Measurements from ENCODE around the gene FAM181B.
A peak's percentile ranks its signal among the peaks of the same experiment; 100 is the strongest.

The FAM181B gene

DNA sequence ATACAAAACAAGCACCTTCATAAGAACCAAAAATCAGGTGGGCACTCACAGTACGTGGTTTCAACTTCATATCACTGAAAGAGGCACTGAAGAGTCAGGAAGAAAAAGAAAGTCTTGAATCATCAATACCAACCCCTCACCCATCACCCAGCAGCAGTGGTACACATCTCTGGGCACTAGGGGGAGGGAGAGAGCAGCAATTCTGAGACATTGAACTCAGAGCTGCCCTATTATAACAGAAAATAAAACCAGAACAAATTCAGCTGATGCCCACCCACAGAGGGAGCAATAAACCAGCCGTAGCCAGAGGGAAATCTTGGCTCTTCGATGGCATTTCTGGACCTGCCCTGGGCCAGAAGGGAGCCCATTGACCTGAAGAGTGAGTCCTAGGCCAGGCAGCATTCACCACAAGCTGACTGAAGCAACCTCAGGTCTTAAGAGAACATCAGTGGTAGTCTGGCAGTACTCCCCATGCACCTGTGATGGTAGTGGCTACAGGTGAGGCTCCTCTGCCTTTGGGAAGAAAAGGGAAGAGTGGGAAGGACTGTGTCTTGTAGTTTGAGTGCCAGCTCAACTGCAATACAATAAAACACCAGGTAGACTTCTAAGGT, 42.2 kb upstream of the FAM181B start:
- Histone ChIP-seq H4K20me1 (ENCODE audit: insufficient read depth, low read length) (no peaks in the 10 kb centered on the region), H3K79me2 (ENCODE audit: low read length) (no peaks in the 10 kb centered on the region), H3K9me3 (ENCODE audit: insufficient read depth, low read length) (0 out of 2 replicates have a peak, but pooled peaks cover 3% of the 10 kb centered on the region), H3K4me2 (ENCODE audit: low read length) (peak overlapping the region; percentile 49), H3K4me1 (ENCODE audit: low read length) (no peaks in the 10 kb centered on the region), H3K36me3 (replicated peaks; ENCODE audit: low read depth, low read length) (no peaks in the 10 kb centered on the region), H2AFZ (ENCODE audit: low read depth, low read length) (peak overlapping the region; percentile 83), H3K4me3 (ENCODE audit: low read length) (peak overlapping the region; percentile 52), H3K27me3 (ENCODE audit: low read depth, low read length) (no peaks in the 10 kb centered on the region), H3K9ac (ENCODE audit: low read length) (no peak overlapping the region), H3K27ac (ENCODE audit: low read length) (no peak overlapping the region)
- TF ChIP-seq, protein P1, sequence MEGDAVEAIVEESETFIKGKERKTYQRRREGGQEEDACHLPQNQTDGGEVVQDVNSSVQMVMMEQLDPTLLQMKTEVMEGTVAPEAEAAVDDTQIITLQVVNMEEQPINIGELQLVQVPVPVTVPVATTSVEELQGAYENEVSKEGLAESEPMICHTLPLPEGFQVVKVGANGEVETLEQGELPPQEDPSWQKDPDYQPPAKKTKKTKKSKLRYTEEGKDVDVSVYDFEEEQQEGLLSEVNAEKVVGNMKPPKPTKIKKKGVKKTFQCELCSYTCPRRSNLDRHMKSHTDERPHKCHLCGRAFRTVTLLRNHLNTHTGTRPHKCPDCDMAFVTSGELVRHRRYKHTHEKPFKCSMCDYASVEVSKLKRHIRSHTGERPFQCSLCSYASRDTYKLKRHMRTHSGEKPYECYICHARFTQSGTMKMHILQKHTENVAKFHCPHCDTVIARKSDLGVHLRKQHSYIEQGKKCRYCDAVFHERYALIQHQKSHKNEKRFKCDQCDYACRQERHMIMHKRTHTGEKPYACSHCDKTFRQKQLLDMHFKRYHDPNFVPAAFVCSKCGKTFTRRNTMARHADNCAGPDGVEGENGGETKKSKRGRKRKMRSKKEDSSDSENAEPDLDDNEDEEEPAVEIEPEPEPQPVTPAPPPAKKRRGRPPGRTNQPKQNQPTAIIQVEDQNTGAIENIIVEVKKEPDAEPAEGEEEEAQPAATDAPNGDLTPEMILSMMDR (IDR thresholded peaks at IDR 0.05; ENCODE audit: low read depth, low read length) = peak; percentile 90
- no peak for TF ChIP-seq EZH2phosphoT487 (IDR thresholded peaks at IDR 0.05; ENCODE audit: low read depth)

DNA sequence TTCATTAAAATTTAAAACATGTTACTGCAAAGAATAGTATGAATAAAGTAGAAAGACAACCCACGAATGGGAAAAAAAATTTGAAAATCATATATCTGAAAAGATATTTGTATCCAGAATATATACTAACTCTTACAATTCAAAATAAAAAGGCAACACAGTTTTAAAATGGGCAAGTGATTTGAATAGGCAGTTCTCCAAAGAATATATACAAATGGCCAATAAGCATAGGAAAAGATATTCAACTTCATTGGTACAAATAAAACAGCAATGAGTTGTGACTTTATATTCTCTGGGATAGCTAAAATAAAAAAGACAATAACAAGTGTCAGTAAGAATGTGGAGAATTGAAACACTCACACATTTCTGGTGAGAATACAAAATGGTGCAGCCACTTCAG, 41.6 kb upstream of the FAM181B start:
- peak overlapping the region; percentile 83 for H2AFZ ChIP-seq (ENCODE audit: low read depth, low read length)
- H4K20me1 ChIP-seq (ENCODE audit: insufficient read depth, low read length) = no peaks in the 10 kb centered on the region
- H3K9me3 ChIP-seq (ENCODE audit: insufficient read depth, low read length) = 0 out of 2 replicates have a peak, but pooled peaks cover 3% of the 10 kb centered on the region
- H3K4me1 ChIP-seq (ENCODE audit: low read length) = no peaks in the 10 kb centered on the region
- TF ChIP-seq EZH2phosphoT487 (IDR thresholded peaks at IDR 0.05; ENCODE audit: low read depth) = no peak
- TF ChIP-seq, protein P1 (IDR thresholded peaks at IDR 0.05; ENCODE audit: low read depth, low read length) = no peak
- no peaks in the 10 kb centered on the region for H3K36me3 ChIP-seq (replicated peaks; ENCODE audit: low read depth, low read length)
- H3K27me3 ChIP-seq (ENCODE audit: low read depth, low read length) = no peaks in the 10 kb centered on the region
- H3K4me3 ChIP-seq (ENCODE audit: low read length) = peak overlapping the region; percentile 52
- no peaks in the 10 kb centered on the region for H3K79me2 ChIP-seq (ENCODE audit: low read length)
- no peak overlapping the region for H3K9ac ChIP-seq (ENCODE audit: low read length)
- H3K4me2 ChIP-seq (ENCODE audit: low read length) = peak overlapping the region; percentile 49
- no peak overlapping the region for H3K27ac ChIP-seq (ENCODE audit: low read length)

DNA sequence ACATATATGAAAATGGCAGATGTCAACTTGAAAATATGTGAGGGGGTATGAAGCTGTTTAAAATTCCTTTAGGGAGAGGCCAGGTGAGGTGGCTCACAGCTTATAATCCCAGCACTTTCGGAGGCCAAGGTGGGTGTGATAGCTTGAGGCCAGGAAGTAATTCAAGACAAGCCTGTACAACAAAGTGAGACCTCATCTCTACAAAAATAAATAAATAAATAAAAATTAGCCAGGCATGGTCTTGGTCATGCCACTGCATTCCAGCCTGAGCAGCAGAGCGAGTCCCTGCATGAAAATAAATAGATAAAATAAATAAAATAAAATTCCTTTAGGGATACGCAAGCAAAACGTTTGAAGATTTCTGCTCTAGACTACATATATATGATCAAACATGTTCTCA, 38.1 kb upstream of the FAM181B start:
- Histone ChIP-seq H4K20me1 (ENCODE audit: insufficient read depth, low read length) (no peaks in the 10 kb centered on the region), H3K9ac (ENCODE audit: low read length) (no peak overlapping the region), H3K4me2 (ENCODE audit: low read length) (no peak overlapping the region), H3K9me3 (ENCODE audit: insufficient read depth, low read length) (0 out of 2 replicates have a peak, but pooled peaks cover 3% of the 10 kb centered on the region), H3K79me2 (ENCODE audit: low read length) (no peaks in the 10 kb centered on the region), H3K36me3 (replicated peaks; ENCODE audit: low read depth, low read length) (no peaks in the 10 kb centered on the region), H3K4me1 (ENCODE audit: low read length) (no peaks in the 10 kb centered on the region), H2AFZ (ENCODE audit: low read depth, low read length) (no peak overlapping the region), H3K27ac (ENCODE audit: low read length) (no peak overlapping the region), H3K4me3 (ENCODE audit: low read length) (no peak overlapping the region), H3K27me3 (ENCODE audit: low read depth, low read length) (no peaks in the 10 kb centered on the region)
- TF ChIP-seq EZH2phosphoT487 (IDR thresholded peaks at IDR 0.05; ENCODE audit: low read depth) = no peak
- TF ChIP-seq, protein P1 (IDR thresholded peaks at IDR 0.05; ENCODE audit: low read depth, low read length) = no peak

- H3K4me3 ChIP-seq (ENCODE audit: low read length) = no peak overlapping the region
- no peak overlapping the region for H3K4me2 ChIP-seq (ENCODE audit: low read length)
- no peaks in the 10 kb centered on the region for H3K4me1 ChIP-seq (ENCODE audit: low read length)
- no peak overlapping the region for H2AFZ ChIP-seq (ENCODE audit: low read depth, low read length)
- no peaks in the 10 kb centered on the region for H3K9me3 ChIP-seq (ENCODE audit: insufficient read depth, low read length)
- no peaks in the 10 kb centered on the region for H3K79me2 ChIP-seq (ENCODE audit: low read length)
- no peaks in the 10 kb centered on the region for H3K27me3 ChIP-seq (ENCODE audit: low read depth, low read length)
- no peak overlapping the region for H3K9ac ChIP-seq (ENCODE audit: low read length)
- no peaks in the 10 kb centered on the region for H3K36me3 ChIP-seq (replicated peaks; ENCODE audit: low read depth, low read length)
- TF ChIP-seq, protein P1 (IDR thresholded peaks at IDR 0.05; ENCODE audit: low read depth, low read length) = no peak
- TF ChIP-seq EZH2phosphoT487 (IDR thresholded peaks at IDR 0.05; ENCODE audit: low read depth) = no peak
- no peaks in the 10 kb centered on the region for H4K20me1 ChIP-seq (ENCODE audit: insufficient read depth, low read length)
- H3K27ac ChIP-seq (ENCODE audit: low read length) = no peak overlapping the region
Measured at GRCh38 chr11:82767123-82767522, 33.5 kb upstream of the FAM181B start.
